CD8-positive, alpha-beta memory T cell (primary cell): ENCODE measurements around the gene TM6SF1. TPM values are rescaled to one million over a fixed set of nuclear protein-coding genes. Genes with fewer than 3 reads are reported as not detected.
"Not testable (repeated sequence)": the region's sequence is repeated elsewhere in the genome, so short reads cannot be mapped to it uniquely, and the experiment has no call there.

Experiments
- CTCF ChIA-PET: fragments of 350-600 bp; sonication (Branson Sonifier 250); formaldehyde crosslinking; loops from one replicate; lab custom pipeline; 2021; ENCODE audit warnings: antibody characterized with exemption; lab: Charles Lee
- POLR2A ChIA-PET: fragments of 350-600 bp; sonication (Branson Sonifier 250); formaldehyde crosslinking; loops from one replicate; lab custom pipeline; 2021; ENCODE audit warnings: antibody characterized with exemption; lab: Charles Lee
- DNase-seq, 5 donors: peaks; one replicate each; pipeline versions ENCODE4 v3.0.0 to v3.0.0-alpha.2; 2020 to 2022; ENCODE audit warnings: mixed read lengths in 1 of 5
- H3K27ac ChIP-seq: one replicate; pipeline ENCODE4 v1.7.0; 2013; ENCODE audit warnings: low read depth, mild to moderate bottlenecking, low read length, moderate library complexity
- H3K27me3 ChIP-seq: 2 replicates; pipeline ENCODE4 v1.7.0; 2013; ENCODE audit warnings: low read length, mild to moderate bottlenecking; ENCODE audit not compliant: insufficient read depth, poor library complexity, severe bottlenecking
- H3K36me3 ChIP-seq: 2 replicates; pipeline ENCODE4 v1.7.0; 2013; ENCODE audit warnings: mild to moderate bottlenecking, low read length, moderate library complexity; ENCODE audit not compliant: insufficient read depth
- H3K4me1 ChIP-seq: 2 replicates; pipeline ENCODE4 v1.7.0; 2013; ENCODE audit warnings: mild to moderate bottlenecking, low read length, moderate library complexity; ENCODE audit not compliant: insufficient read depth
- H3K4me3 ChIP-seq: 2 replicates; pipeline ENCODE4 v1.7.0; 2013; ENCODE audit warnings: mild to moderate bottlenecking, low read length
- H3K9me3 ChIP-seq: 2 replicates; pipeline ENCODE4 v1.7.0; 2013; ENCODE audit warnings: mild to moderate bottlenecking, low read length
- H3K27ac Mint-ChIP-seq, 8 donors: one replicate each; pipeline ENCODE4 v1.8.0; 2020 to 2021; ENCODE audit warnings: mixed read lengths in 8 of 8, mild to moderate bottlenecking in 6 of 8, inconsistent platforms in 3 of 8, moderate library complexity in 3 of 8
- H3K27me3 Mint-ChIP-seq, 2 donors: one replicate each; pipeline ENCODE4 v1.8.0; 2020 to 2021; ENCODE audit warnings: mixed read lengths in 2 of 2, mild to moderate bottlenecking in 1 of 2, moderate library complexity in 1 of 2
- H3K36me3 Mint-ChIP-seq, 3 donors: one replicate each; pipeline ENCODE4 v1.8.0; 2020 to 2021; ENCODE audit warnings: mixed read lengths in 3 of 3, inconsistent platforms in 1 of 3, mild to moderate bottlenecking in 1 of 3
- H3K4me1 Mint-ChIP-seq, 3 donors: one replicate each; pipeline ENCODE4 v1.8.0; 2020 to 2021; ENCODE audit warnings: mixed read lengths in 3 of 3, inconsistent platforms in 1 of 3, mild to moderate bottlenecking in 1 of 3
- H3K4me3 Mint-ChIP-seq, 7 donors: one replicate each; pipeline ENCODE4 v1.8.0; 2020 to 2021; ENCODE audit warnings: mixed read lengths in 7 of 7, mild to moderate bottlenecking in 6 of 7, moderate library complexity in 4 of 7, inconsistent platforms in 2 of 7
- H3K9me3 Mint-ChIP-seq, 5 donors: one replicate each; pipeline ENCODE4 v1.8.0; 2020 to 2022; ENCODE audit warnings: mixed read lengths in 5 of 5, mild to moderate bottlenecking in 3 of 5, moderate library complexity in 2 of 5, inconsistent platforms in 1 of 5
- polyA plus RNA-seq: library from polyadenylated mRNA; unstranded; fragments of 300-500 nt; fragmentation: Illumina TruSeq; gene quantifications from one replicate; pipeline ENCODE4 v1.2.3, GENCODE V29; 2021
- total RNA-seq, 2 experiments: library from RNA; stranded (reverse); gene quantifications; one replicate each; pipeline ENCODE4 v1.2.3, GENCODE V29; 2021

TM6SF1 gene
- total and polyA plus RNA-seq, 3 experiments from 2014 or later = 0.26 to 0.78 (median 0.55) TPM

DNA sequence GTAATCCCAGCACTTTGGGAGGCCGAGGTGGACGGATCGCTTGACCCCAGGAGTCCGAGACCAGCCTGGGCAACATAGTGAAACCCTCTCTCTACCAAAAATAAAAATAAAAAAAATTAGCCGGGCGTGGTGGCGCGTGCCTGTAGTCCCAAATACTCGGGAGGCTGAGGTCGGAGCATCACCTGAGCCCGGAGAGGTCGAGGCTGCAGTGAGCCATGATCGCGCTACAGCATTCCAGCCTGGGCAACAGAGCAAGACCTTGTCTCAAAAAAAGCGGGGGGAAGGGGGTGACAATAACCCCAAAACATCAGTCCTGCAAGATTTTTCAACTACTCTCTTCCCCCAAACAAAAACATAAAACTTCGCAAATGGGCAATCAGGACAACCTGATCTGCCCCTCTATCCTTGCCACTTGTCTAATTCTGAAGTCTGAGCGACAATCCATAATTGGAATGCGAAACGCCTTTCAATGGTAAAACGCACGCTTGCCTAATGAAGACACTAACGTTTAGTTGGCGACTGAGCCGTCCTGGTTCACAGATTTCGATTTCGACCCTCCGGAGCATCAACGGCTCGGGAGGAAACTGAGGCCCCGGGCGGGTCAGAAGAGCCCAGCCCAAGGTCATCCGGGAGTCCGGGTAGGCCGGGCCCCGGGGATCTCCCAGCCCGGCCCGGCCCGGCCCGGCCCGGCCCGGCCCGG, 41.3 kb upstream of the TM6SF1 start:
- CTCF ChIA-PET = interaction anchor here (1.3 to 2.0 kb wide), 3 partner anchors 9 to 55 kb away, joined by 5 to 8 read pairs (median 6); partner anchors contain the start of gene C15orf40
- no peaks in the 10 kb centered on the region for H3K9me3 ChIP-seq
- H3K4me3 ChIP-seq = peak overlapping the region; percentile 78
- no peaks in the 10 kb centered on the region for H3K27me3 ChIP-seq
- Mint-ChIP-seq H3K27me3 (no peaks in the 10 kb centered on the region), H3K36me3 (peaks cover 0 to 5% (median 0%) of the 10 kb centered on the region in 3 donors), H3K27ac (peak overlapping the region; percentile 71 to 90 (median 86)), H3K4me3 (peak overlapping the region in 1 of 7 donors; percentile 89), H3K9me3 (peaks cover 0 to 5% (median 0%) of the 10 kb centered on the region in 5 donors), H3K4me1 (peaks cover 0 to 17% (median 8%) of the 10 kb centered on the region in 3 donors)
- peaks cover 50% of the 10 kb centered on the region for H3K4me1 ChIP-seq
- H3K27ac ChIP-seq = peak overlapping the region; percentile 88
- POLR2A ChIA-PET = interaction anchor here (0.6 to 2.2 kb wide), 4 partner anchors 9 to 519 kb away, joined by 3 to 11 read pairs (median 3); partner anchors contain the start of genes C15orf40 and RAMAC
- no peak for DNase-seq
- no peaks in the 10 kb centered on the region for H3K36me3 ChIP-seq

DNA sequence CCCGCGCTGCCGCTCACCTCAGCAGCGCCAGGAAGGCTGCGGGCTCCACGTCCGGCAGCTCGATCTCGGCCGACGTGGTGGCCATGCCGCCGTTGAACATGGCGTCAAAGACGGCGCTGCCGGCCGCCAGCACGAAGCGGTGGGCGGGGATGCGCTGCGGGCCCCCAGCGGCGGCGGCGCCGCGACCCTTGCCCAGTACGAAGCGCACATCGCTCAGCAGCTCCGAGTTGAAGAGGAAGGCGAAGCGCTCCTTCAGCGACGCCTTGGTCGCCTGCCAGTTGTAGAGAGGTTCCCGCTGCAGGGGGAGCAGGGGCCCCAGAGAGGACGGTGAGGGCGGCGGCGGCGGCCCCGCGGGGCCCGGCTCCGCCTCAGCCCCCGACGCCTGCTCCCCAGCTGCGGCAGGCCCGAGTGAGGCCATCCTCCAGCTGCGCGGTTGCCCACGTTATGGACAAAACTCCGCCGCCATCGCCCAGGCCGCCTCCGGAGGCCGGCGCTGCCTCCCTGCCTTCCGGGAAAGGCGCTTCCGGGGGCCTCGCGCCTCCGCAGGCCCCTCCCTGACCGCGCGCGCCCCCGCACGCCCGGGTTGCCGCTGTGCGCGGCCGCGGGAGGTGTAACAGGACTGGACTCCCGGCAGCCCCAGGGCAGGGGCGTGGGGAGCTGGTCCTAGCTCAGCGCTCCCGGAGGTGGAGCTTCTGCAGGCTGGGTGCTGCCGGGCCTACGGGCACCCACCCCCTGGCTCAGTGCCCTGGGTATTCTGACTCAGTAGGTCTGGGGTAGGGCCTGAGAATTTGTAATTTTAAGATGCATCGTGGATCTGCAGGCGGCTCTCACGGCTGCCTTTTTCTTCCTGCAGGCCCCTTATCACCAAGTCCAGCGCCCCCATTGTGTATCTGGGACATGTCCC, 40.5 kb upstream of the TM6SF1 start, which contains the start of gene BTBD1:
TSS of gene BTBD1 (minus strand) at position 519 of the 904 bp plus-strand sequence. CDS start at position 418, 101 bp downstream.
- peaks cover 0 to 17% (median 8%) of the 10 kb centered on the region in 3 donors for H3K4me1 Mint-ChIP-seq
- H3K36me3 Mint-ChIP-seq = peaks cover 0 to 5% (median 0%) of the 10 kb centered on the region in 3 donors
- ChIA-PET CTCF (interaction anchor here (1.0 to 2.0 kb wide), 4 partner anchors 10 to 67 kb away, joined by 3 to 8 read pairs (median 4); partner anchors contain the start of gene C15orf40), POLR2A (interaction anchor here (0.6 to 2.2 kb wide), 4 partner anchors 10 to 520 kb away, joined by 3 to 11 read pairs (median 3); partner anchors contain the start of genes C15orf40 and RAMAC)
- H3K36me3 ChIP-seq = no peaks in the 10 kb centered on the region
- H3K4me3 Mint-ChIP-seq = peak within 1 kb of the TSS in 5 of 7 donors; percentile 69 to 89 (median 81)
- H3K27ac Mint-ChIP-seq = peak within 1 kb of the TSS; percentile 71 to 91 (median 87)
- H3K9me3 Mint-ChIP-seq = peaks cover 0 to 5% (median 0%) of the 10 kb centered on the region in 5 donors
- no peaks in the 10 kb centered on the region for H3K27me3 ChIP-seq
- peak; percentile 66 to 83 (median 78) for DNase-seq
- no peaks in the 10 kb centered on the region for H3K9me3 ChIP-seq
- H3K27ac ChIP-seq = peak within 1 kb of the TSS; percentile 88
- H3K4me1 ChIP-seq = peaks cover 43% of the 10 kb centered on the region
- H3K4me3 ChIP-seq = peak within 1 kb of the TSS; percentile 78
- peaks cover 0 to under 1% of the 10 kb centered on the region in 2 donors for H3K27me3 Mint-ChIP-seq

DNA sequence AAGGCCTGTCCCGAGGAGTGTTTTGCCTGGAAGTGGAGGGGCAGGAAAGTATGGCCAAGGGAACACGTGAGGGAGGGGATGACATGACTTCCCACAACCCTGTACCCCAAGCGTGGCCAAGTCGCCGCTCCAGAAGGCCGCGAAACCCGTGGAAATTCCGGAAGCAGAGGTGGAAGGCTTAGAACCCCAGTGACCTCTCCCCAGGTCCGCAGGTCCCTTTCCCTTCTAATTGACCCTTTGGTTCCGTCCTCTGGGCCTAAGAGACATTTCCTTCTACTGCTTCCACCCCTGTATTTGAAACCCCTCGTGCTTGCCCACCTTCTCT, 39.8 kb upstream of the TM6SF1 start:
- H3K4me1 Mint-ChIP-seq = peaks cover 0 to 17% (median 8%) of the 10 kb centered on the region in 3 donors
- peaks cover 0 to 5% (median 4%) of the 10 kb centered on the region in 3 donors for H3K36me3 Mint-ChIP-seq
- POLR2A ChIA-PET = interaction anchor here (1.0 to 2.2 kb wide), 2 partner anchors 11 to 56 kb away, joined by 3 to 11 read pairs; partner anchors contain the start of gene C15orf40
- Histone ChIP-seq H3K27ac (peak overlapping the region; percentile 88), H3K27me3 (no peaks in the 10 kb centered on the region), H3K36me3 (no peaks in the 10 kb centered on the region), H3K4me3 (peak overlapping the region; percentile 78), H3K9me3 (no peaks in the 10 kb centered on the region), H3K4me1 (peaks cover 37% of the 10 kb centered on the region)
- H3K4me3 Mint-ChIP-seq = peak overlapping the region in 5 of 7 donors; percentile 69 to 89 (median 81)
- CTCF ChIA-PET = interaction anchor here (1.0 to 2.0 kb wide), 3 partner anchors 27 to 67 kb away, joined by 3 to 8 read pairs (median 4); partner anchors contain the start of gene C15orf40
- peak overlapping the region; percentile 30 to 91 (median 82) for H3K27ac Mint-ChIP-seq
- DNase-seq = no peak
- H3K27me3 Mint-ChIP-seq = peaks cover 3 to 6% of the 10 kb centered on the region in 2 donors
- H3K9me3 Mint-ChIP-seq = peaks cover 0 to 6% (median 3%) of the 10 kb centered on the region in 5 donors

DNA sequence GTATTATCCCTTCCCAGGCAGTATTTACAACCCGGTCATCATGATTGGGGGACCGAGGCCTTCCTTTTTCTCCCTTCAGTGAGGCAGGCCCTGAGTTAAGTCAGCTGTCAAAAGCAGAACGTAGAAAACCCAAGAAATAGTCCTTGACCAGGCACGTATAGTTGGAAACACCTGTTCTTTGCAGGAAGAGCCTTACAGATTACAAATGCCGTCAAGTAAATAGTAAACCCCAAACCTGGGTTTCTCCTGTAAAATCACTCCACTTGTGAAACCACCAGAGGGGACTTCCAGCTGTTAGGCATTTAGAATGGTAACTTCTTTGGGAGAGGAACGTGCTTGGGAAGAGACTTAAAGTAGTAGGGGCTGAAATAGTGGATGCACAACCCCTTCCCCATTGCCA, 39.4 kb upstream of the TM6SF1 start:
- ChIA-PET POLR2A (interaction anchor here (2.2 kb wide), 1 partner anchor 57 kb away, joined by 11 read pairs; the partner anchor contains the start of gene C15orf40), CTCF (interaction anchor here (1.2 to 2.0 kb wide), 2 partner anchors 57 to 68 kb away, joined by 4 to 8 read pairs; partner anchors contain the start of gene C15orf40)
- H3K9me3 Mint-ChIP-seq = peaks cover 0 to 8% (median 5%) of the 10 kb centered on the region in 5 donors
- Histone ChIP-seq H3K4me1 (peaks cover 32% of the 10 kb centered on the region), H3K9me3 (no peaks in the 10 kb centered on the region), H3K36me3 (no peaks in the 10 kb centered on the region), H3K4me3 (no peak overlapping the region), H3K27ac (peak overlapping the region; percentile 88), H3K27me3 (no peaks in the 10 kb centered on the region)
- peaks cover 3 to 6% of the 10 kb centered on the region in 2 donors for H3K27me3 Mint-ChIP-seq
- H3K4me1 Mint-ChIP-seq = peaks cover 0 to 17% (median 8%) of the 10 kb centered on the region in 3 donors
- peak overlapping the region; percentile 30 to 91 (median 82) for H3K27ac Mint-ChIP-seq
- peak overlapping the region in 5 of 7 donors; percentile 69 to 89 (median 81) for H3K4me3 Mint-ChIP-seq
- peaks cover 0 to 5% (median 4%) of the 10 kb centered on the region in 3 donors for H3K36me3 Mint-ChIP-seq
- DNase-seq = no peak

DNA sequence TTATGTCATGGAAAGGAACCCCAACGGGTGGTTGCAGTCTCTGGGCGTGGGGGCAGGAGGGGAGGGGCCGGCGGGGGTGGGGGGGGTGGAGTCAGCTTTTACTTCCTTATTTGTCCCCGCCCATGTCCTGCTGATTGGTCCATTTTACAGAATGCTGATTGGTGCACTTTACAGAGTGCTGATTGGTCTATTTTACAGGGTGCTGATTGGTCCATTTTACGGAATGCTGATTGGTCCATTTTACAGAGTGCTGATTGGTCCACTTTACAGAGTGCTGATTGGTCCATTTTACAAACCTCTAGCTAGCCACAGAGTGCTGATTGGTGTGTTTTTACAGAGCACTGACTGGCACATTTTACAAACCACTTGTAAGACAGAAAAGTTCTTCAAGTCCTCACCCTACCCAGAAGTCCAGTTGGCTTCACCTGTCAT, 38.2 kb upstream of the TM6SF1 start:
- Mint-ChIP-seq H3K4me3 (peak overlapping the region in 4 of 7 donors; percentile 9 to 89 (median 34)), H3K4me1 (peaks cover 0 to 17% (median 8%) of the 10 kb centered on the region in 3 donors), H3K27ac (peak overlapping the region in 5 of 8 donors; percentile 42 to 89 (median 61)), H3K9me3 (peaks cover 5 to 15% (median 12%) of the 10 kb centered on the region in 5 donors)
- H3K36me3 Mint-ChIP-seq, H3K27me3 Mint-ChIP-seq, H3K27ac ChIP-seq, CTCF ChIA-PET, H3K9me3 ChIP-seq, H3K36me3 ChIP-seq, H3K27me3 ChIP-seq, H3K4me3 ChIP-seq: not testable (repeated sequence)
- DNase-seq = peak; percentile 16 to 62 (median 46)
- POLR2A ChIA-PET = interaction anchor here (0.7 kb wide), 1 partner anchor 152 kb away, joined by 4 read pairs; no protein-coding TSS in a partner anchor
- H3K4me1 ChIP-seq = peaks cover 20% of the 10 kb centered on the region

DNA sequence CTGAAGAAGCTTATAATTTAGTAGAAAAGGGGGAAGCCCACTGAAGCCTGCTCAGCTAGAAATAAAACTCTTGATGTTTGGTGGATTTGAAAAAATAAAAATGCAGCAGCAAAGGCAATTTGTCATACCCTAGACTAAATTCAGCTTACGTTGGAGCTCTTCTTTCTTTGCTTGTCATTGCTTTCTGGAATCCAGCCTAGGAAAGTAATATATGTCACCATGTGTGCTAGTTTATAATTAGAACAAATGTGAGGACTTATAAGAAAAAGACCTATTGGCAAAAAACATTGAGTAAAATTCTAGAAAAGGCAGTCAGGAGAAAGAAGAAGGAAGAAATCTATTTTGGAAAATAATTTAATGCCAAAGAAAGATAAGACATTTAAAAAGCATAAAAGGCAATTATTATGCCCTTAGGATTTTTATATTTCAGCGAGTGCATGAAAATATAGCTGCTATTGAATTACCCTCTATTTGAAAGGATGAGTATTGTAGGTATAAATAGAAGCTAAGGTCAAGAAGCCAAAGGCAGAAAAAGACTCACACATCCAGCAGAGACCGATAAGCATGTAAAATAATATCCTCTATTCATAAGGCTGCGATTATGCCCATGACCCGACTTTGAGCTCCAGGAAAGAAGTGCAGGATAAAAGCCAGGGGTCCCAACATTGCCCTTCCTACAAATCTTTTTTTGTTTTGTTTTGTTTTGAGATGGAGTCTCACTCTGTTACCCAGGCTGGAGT, 29.8 kb upstream of the TM6SF1 start:
- CTCF ChIA-PET = no interaction called here

More for the DNA sequence above, 29.8 kb upstream of the TM6SF1 start:
- Mint-ChIP-seq H3K36me3 (peaks cover 0 to 10% (median 0%) of the 10 kb centered on the region in 3 donors), H3K27ac (no peak overlapping the region), H3K4me1 (peaks cover 3 to 6% (median 5%) of the 10 kb centered on the region in 3 donors), H3K9me3 (peaks cover 9 to 18% (median 12%) of the 10 kb centered on the region in 5 donors), H3K27me3 (peaks cover 18 to 52% of the 10 kb centered on the region in 2 donors), H3K4me3 (no peak overlapping the region)
- no peak for DNase-seq
- H3K36me3 ChIP-seq = no peaks in the 10 kb centered on the region
- no peaks in the 10 kb centered on the region for H3K9me3 ChIP-seq
- H3K4me1 ChIP-seq = no peaks in the 10 kb centered on the region
- POLR2A ChIA-PET = no interaction called here
- H3K4me3 ChIP-seq = no peak overlapping the region
- no peak overlapping the region for H3K27ac ChIP-seq
- no peaks in the 10 kb centered on the region for H3K27me3 ChIP-seq
